Thymus (tissue), 11 donors: ENCODE data around the gene SEPTIN3. TPM values are rescaled to one million over a fixed set of nuclear protein-coding genes. Genes with fewer than 3 reads are reported as not detected.

ENCODE experiments used
- DNase-seq, 9 donors: peaks; one replicate each; pipeline ENCODE4 v3.0.0-alpha.2; 2013; ENCODE audit warnings: low spot score in 9 of 9, low read depth in 6 of 9, missing footprints in 1 of 9
- H3K27ac ChIP-seq, 2 donors: one replicate each; pipeline ENCODE4 v1.5.1; 2013; ENCODE audit warnings: control low read depth in 1 of 2, low read depth in 1 of 2, low read length in 1 of 2, mild to moderate bottlenecking in 1 of 2, moderate library complexity in 1 of 2
- H3K27me3 ChIP-seq, 2 donors: one replicate each; pipeline ENCODE4 v1.5.1; 2013; ENCODE audit warnings: low read length in 1 of 2; ENCODE audit not compliant: control insufficient read depth in 2 of 2, insufficient read depth in 1 of 2
- H3K36me3 ChIP-seq, 2 donors: one replicate each; pipeline ENCODE4 v1.5.1; 2013; ENCODE audit warnings: low read length in 1 of 2, mild to moderate bottlenecking in 1 of 2, moderate library complexity in 1 of 2; ENCODE audit not compliant: control insufficient read depth in 2 of 2, insufficient read depth in 2 of 2
- H3K4me1 ChIP-seq, 2 donors: one replicate each; pipeline ENCODE4 v1.5.1; 2013; ENCODE audit warnings: low read length in 2 of 2; ENCODE audit not compliant: control insufficient read depth in 2 of 2, insufficient read depth in 2 of 2
- H3K4me3 ChIP-seq, 2 donors: one replicate each; pipeline ENCODE4 v1.5.1; 2013; ENCODE audit warnings: low read length in 2 of 2, control low read depth in 1 of 2, mild to moderate bottlenecking in 1 of 2
- H3K9me3 ChIP-seq, 2 donors: one replicate each; pipeline ENCODE4 v1.5.1; 2013; ENCODE audit warnings: low read length in 1 of 2, mild to moderate bottlenecking in 1 of 2; ENCODE audit not compliant: control insufficient read depth in 2 of 2, insufficient read depth in 1 of 2
- WGBS: extraction: QIAGEN DNeasy Blood & Tissue Kit; methylation state at CpG from one replicate; pipeline ENCODE4 v1.1.7; 2013; 5-methylcytosine and 5-hydroxymethylcytosine counted together
- polyA plus RNA-seq: library from polyadenylated mRNA; stranded (reverse); fragments of 200-250 nt; gene quantifications from one replicate; pipeline ENCODE4 v1.2.3, GENCODE V29; 2013
- total RNA-seq: library from RNA; stranded (reverse); fragments of 120-200 nt; gene quantifications from one replicate; pipeline ENCODE4 v1.2.4, GENCODE V29; 2013
- donor health status: healthy.

The SEPTIN3 gene
- total and polyA plus RNA-seq, 2 donors: 0.90 to 1.2 TPM

DNA sequence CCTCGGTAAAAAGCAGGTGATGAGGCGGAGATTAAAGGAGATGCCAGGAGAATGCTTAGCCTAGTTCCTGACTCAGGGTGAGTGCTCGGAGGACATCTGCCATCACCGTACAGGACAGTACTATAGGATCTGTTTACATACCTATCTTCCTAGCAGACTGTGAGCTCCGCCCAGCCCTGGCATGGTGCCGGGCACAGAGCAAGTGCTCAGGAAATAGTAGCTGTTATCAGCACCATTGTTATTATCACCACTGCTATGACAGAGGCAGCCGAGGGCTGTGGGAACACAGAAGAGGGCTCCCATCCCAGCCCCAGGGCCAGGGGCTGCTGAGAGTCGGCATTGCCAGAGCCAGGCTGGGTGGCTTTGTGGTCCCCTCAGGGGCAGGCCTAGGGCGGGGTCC lies 642 bp upstream of the SEPTIN3 start:
- H3K4me1 ChIP-seq: no peaks in the 10 kb centered on the region
- H3K27ac ChIP-seq: no peak overlapping the region
- H3K9me3 ChIP-seq: no peaks in the 10 kb centered on the region
- DNase-seq: no peak
- WGBS: 83% methylated on average over 9 of the region's 9 CpGs
- no peaks in the 10 kb centered on the region for H3K36me3 ChIP-seq
- peaks cover 0 to 26% of the 10 kb centered on the region in 2 donors for H3K27me3 ChIP-seq
- no peak overlapping the region for H3K4me3 ChIP-seq

GRCh38 chr22:41970601-41971000 lies 1.4 kb downstream of the SEPTIN3 start:
- Histone ChIP-seq H3K9me3 (no peaks in the 10 kb centered on the region), H3K27ac (no peak overlapping the region), H3K36me3 (no peaks in the 10 kb centered on the region), H3K4me3 (no peak overlapping the region), H3K27me3 (peaks cover 9 to 42% of the 10 kb centered on the region in 2 donors), H3K4me1 (no peaks in the 10 kb centered on the region)
- no peak for DNase-seq
- 96% methylated on average over 2 of the region's 2 CpGs for WGBS

- Histone ChIP-seq H3K27ac (no peak overlapping the region), H3K27me3 (peaks cover 18 to 50% of the 10 kb centered on the region in 2 donors), H3K9me3 (no peaks in the 10 kb centered on the region), H3K36me3 (no peaks in the 10 kb centered on the region), H3K4me1 (no peaks in the 10 kb centered on the region), H3K4me3 (no peak overlapping the region)
- DNase-seq: no peak
- WGBS: 93% methylated on average over 11 of the region's 11 CpGs
These were observed 2.2 kb downstream of the SEPTIN3 start for GRCh38 chr22:41971431-41971830.

GRCh38 chr22:41974691-41975290 lies 5.5 kb downstream of the SEPTIN3 start:
- 80% methylated on average over 10 of the region's 10 CpGs for WGBS
- H3K4me3 ChIP-seq: no peak overlapping the region
- peaks cover 2 to 6% of the 10 kb centered on the region in 2 donors for H3K9me3 ChIP-seq
- H3K27ac ChIP-seq: no peak overlapping the region
- peaks cover 5% of the 10 kb centered on the region in 2 donors for H3K4me1 ChIP-seq
- no peaks in the 10 kb centered on the region for H3K36me3 ChIP-seq
- peaks cover 36 to 81% of the 10 kb centered on the region in 2 donors for H3K27me3 ChIP-seq
- no peak for DNase-seq

DNA sequence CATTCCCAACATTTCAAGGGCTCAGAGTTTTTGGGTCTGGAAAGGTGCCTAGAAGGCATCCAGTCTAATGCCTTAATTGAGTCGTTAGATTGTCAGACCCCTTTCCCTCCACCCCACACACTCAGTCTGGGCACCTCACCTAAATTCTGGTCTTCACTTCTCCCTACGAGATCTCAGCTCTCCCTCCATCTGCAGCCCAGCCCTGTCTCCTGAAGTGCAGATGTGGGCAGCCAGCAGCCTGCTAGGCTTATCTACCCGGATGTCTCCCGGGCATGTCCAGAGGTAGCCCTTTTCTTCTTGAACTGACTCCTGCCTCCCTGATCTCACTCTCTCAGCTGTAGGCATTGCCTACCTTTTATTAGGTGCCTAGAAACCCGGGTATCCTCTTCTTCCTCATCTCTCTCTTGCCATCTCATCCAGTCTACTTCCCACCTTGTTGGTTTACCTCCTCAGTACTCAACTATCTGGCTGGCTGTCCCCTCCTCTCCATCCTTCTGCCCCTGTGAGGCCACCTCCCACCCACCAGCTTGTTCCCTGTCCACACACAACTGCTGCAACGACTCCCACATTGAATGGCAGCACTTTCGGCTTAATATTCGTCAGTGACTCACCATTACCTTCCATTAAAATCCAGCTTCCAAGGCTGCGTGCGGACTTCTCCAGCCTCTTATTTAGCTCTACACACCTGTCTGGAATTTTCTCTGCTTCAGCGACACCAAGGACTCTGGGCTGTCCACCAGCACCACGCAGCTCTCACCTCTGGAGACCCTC lies 6.2 kb downstream of the SEPTIN3 start:
- Histone ChIP-seq H3K36me3 (no peaks in the 10 kb centered on the region), H3K4me3 (no peak overlapping the region), H3K27me3 (peaks cover 36 to 79% of the 10 kb centered on the region in 2 donors), H3K9me3 (peaks cover 2 to 6% of the 10 kb centered on the region in 2 donors), H3K4me1 (peaks cover 5% of the 10 kb centered on the region in 2 donors), H3K27ac (no peak overlapping the region)
- DNase-seq: no peak
- 81% methylated on average over 12 of the region's 12 CpGs for WGBS

DNA sequence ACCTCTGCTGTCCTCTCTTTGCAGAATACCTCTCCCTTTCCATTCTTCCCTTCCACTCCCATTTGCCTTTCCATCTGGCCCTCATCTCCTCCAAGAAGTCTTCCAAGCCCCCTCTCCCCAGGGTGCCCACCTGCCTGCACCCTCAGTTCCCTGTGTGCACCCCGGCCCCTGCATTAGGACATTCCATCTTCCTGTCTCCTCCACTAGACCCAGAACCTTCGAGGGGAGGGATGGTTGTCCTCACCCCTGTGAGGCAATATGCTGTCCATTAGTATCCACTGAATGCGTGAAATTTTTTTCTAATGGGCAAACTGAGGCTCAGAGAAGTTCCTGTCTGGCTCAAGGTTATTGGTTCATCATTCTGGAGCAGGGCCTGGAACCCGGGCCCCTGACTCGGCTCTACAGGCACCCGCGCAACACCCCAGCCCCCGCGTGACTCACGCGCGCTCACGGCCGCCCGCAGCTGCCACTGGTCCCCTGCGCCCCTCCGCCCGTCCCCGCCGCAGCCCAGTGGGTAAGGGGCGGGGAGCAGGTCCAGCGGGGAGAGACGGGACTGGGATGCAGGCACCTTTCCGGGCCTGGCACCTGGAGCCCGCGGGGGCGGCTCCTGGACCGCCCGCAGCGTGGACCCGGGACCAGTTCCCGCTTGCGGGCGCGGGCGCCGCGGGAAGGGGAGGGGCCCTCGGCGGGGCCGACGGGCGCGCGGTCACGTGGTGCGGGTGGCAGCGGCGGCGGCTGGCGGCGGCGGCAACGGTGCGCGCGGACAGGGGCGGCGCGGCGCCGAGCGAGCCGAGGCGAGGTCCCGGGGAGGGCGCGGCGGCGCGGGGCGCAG lies 7.0 kb downstream of the SEPTIN3 start:
- Histone ChIP-seq H3K27ac (no peak overlapping the region), H3K36me3 (no peaks in the 10 kb centered on the region), H3K9me3 (peaks cover 2 to 6% of the 10 kb centered on the region in 2 donors), H3K4me3 (peak overlapping the region in 1 of 2 donors; percentile 54), H3K4me1 (peaks cover 5% of the 10 kb centered on the region in 2 donors), H3K27me3 (peaks cover 36 to 72% of the 10 kb centered on the region in 2 donors)
- DNase-seq: peak in 2 of 9 donors; percentile 14 to 29
- WGBS: 2% methylated on average over 72 of the region's 72 CpGs

DNA sequence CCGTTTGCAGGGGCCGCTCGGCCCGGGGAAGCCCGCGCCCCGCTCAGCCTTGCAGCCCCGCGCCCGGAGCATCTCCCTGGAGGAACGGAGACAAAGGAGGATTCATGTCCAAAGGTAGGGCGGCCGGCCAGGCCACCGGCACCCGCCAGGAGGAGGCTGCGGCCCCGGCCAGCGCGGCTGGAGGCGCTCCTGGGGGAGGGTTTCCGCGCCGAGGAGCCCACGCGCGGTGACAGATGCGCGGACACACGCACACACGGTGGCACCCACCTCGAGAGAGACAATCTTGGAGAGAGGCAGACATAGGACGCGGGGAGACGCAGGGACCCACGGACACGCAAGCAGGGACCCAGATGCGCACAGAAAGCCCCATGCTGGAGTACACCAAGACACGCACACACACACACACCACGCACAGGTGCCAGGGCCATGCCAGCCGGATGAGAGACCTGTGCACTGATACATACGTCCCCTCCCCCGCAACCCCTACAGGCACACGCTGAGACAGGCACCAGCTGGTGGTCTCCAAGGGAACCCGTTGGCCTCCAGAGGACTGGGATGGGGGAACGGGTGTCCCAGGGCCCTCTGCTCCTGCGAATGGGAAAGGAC lies 7.8 kb downstream of the SEPTIN3 start:
- Histone ChIP-seq H3K4me1 (peaks cover 5% of the 10 kb centered on the region in 2 donors), H3K4me3 (peak overlapping the region in 1 of 2 donors; percentile 54), H3K27ac (no peak overlapping the region), H3K27me3 (peaks cover 36 to 69% of the 10 kb centered on the region in 2 donors), H3K36me3 (no peaks in the 10 kb centered on the region), H3K9me3 (peaks cover 2 to 6% of the 10 kb centered on the region in 2 donors)
- WGBS: 6% methylated on average over 46 of the region's 46 CpGs
- DNase-seq: peak in 2 of 9 donors; percentile 24 to 42

DNA sequence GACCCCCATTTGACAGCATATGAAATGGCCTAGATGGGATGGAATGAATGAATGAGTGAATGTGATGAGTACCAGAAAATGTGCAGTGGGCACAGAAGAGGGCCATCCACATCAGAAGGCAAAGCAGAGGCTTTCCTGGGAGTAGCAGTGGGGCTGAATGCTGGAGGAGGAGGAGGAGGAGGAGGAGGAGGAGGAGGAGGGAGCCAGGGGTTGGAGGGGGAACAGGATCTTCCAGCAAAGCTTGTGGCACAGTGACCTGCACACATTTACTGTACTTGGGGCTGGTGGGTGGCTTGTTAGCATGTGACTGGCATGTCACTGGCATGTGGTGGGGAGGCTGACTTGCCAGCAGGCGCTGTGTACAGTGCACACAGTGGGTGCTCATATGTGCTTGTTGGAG lies 9.5 kb downstream of the SEPTIN3 start:
- no peak overlapping the region for H3K27ac ChIP-seq
- 100% methylated on average over 1 of the region's 1 CpG for WGBS
- H3K9me3 ChIP-seq: peaks cover 2 to 6% of the 10 kb centered on the region in 2 donors
- no peaks in the 10 kb centered on the region for H3K36me3 ChIP-seq
- no peak overlapping the region for H3K4me3 ChIP-seq
- peaks cover 36 to 62% of the 10 kb centered on the region in 2 donors for H3K27me3 ChIP-seq
- DNase-seq: no peak
- H3K4me1 ChIP-seq: peaks cover 5% of the 10 kb centered on the region in 2 donors
